Activated CD4-positive, CD25-positive, alpha-beta regulatory T cell treated with anti-CD3 and anti-CD28 coated beads, Interleukin-2, amount 50 U/mL, for 24 hours (primary cell): Measurements from ENCODE around the gene AP3B2.

ENCODE experiments used
- ATAC-seq, 2 donors: fragments of 150-1000 bp; cut with Tn5 transposase; one replicate each; pipeline ENCODE4 v1.10.0; 2021; ENCODE audit warnings: mild to moderate bottlenecking in 1 of 2, moderate library complexity in 1 of 2

The AP3B2 gene

GRCh38 chr15:82697735-82698407, 11.8 kb downstream of the AP3B2 start:
- no peak for ATAC-seq

GRCh38 chr15:82692171-82692570, 17.5 kb downstream of the AP3B2 start:
- no peak for ATAC-seq

GRCh38 chr15:82689147-82689546, 20.5 kb downstream of the AP3B2 start:
- no peak for ATAC-seq

- no peak for ATAC-seq
These were observed 21.0 kb downstream of the AP3B2 start for GRCh38 chr15:82688691-82689090.

- ATAC-seq: no peak
These were observed 28.3 kb downstream of the AP3B2 start for GRCh38 chr15:82681371-82681770.

- peak; percentile 93 to 94 for ATAC-seq
These were observed 29.2 kb downstream of the AP3B2 start for GRCh38 chr15:82680200-82681102.

GRCh38 chr15:82679626-82680199, 30.0 kb downstream of the AP3B2 start:
- no peak for ATAC-seq

- ATAC-seq: no peak
These were observed 31.9 kb downstream of the AP3B2 start for GRCh38 chr15:82677720-82678323.

- no peak for ATAC-seq
These were observed 34.8 kb downstream of the AP3B2 start for GRCh38 chr15:82674873-82675272.

- no peak for ATAC-seq
These were observed 39.0 kb downstream of the AP3B2 start for GRCh38 chr15:82670699-82671098.

- no peak for ATAC-seq
These were observed 43.1 kb downstream of the AP3B2 start for GRCh38 chr15:82666606-82667005.

GRCh38 chr15:82664021-82664420, 45.7 kb downstream of the AP3B2 start:
- ATAC-seq: no peak

GRCh38 chr15:82663186-82663600, 46.5 kb downstream of the AP3B2 start:
- ATAC-seq: no peak

GRCh38 chr15:82662641-82663040, 47.0 kb downstream of the AP3B2 start:
- ATAC-seq: no peak

- no peak for ATAC-seq
These were observed 49.3 kb downstream of the AP3B2 start for GRCh38 chr15:82660378-82660777.

GRCh38 chr15:82656641-82657266, 52.9 kb downstream of the AP3B2 start:
- no peak for ATAC-seq

- no peak for ATAC-seq
These were observed 54.1 kb downstream of the AP3B2 start for GRCh38 chr15:82655606-82656005.

GRCh38 chr15:82653483-82654168, 56.0 kb downstream of the AP3B2 start:
- ATAC-seq: no peak

- no peak for ATAC-seq
These were observed 58.0 kb downstream of the AP3B2 start for GRCh38 chr15:82651708-82652107.

- ATAC-seq: no peak
These were observed 59.5 kb downstream of the AP3B2 start for GRCh38 chr15:82650046-82650670.

GRCh38 chr15:82649226-82649999, 60.3 kb downstream of the AP3B2 start:
- ATAC-seq: no peak
